Nephron progenitor cell (in vitro differentiated cells): ENCODE measurements around the gene SLC29A2.

Source experiments
- DNase-seq: peaks from one replicate; pipeline ENCODE4 v3.0.0; 2021
- H3K27ac Mint-ChIP-seq: 2 replicates; pipeline ENCODE4 v1.8.0; 2021; ENCODE audit warnings: mild to moderate bottlenecking, moderate library complexity, mixed read lengths
- H3K27me3 Mint-ChIP-seq: 2 replicates; pipeline ENCODE4 v1.8.0; 2021; ENCODE audit warnings: mild to moderate bottlenecking, low read depth, mixed read lengths; ENCODE audit not compliant: poor library complexity
- H3K36me3 Mint-ChIP-seq: 2 replicates; pipeline ENCODE4 v1.8.0; 2021; ENCODE audit warnings: low read depth, mixed read lengths
- H3K4me1 Mint-ChIP-seq: 2 replicates; pipeline ENCODE4 v1.8.0; 2021; ENCODE audit warnings: mixed read lengths
- H3K4me3 Mint-ChIP-seq: 2 replicates; pipeline ENCODE4 v1.8.0; 2021; ENCODE audit warnings: mild to moderate bottlenecking, moderate library complexity, mixed read lengths
- H3K9me3 Mint-ChIP-seq: 2 replicates; pipeline ENCODE4 v1.8.0; 2021; ENCODE audit warnings: mild to moderate bottlenecking, moderate library complexity, mixed read lengths
- TF ChIP-seq, protein P1 (sequence below): fragments of 200-600 bp; sonication (generic); IDR thresholded peaks from 2 replicates; pipeline ENCODE4 v1.5.0; 2021; ENCODE audit warnings: antibody characterized with exemption

The SLC29A2 gene

DNA sequence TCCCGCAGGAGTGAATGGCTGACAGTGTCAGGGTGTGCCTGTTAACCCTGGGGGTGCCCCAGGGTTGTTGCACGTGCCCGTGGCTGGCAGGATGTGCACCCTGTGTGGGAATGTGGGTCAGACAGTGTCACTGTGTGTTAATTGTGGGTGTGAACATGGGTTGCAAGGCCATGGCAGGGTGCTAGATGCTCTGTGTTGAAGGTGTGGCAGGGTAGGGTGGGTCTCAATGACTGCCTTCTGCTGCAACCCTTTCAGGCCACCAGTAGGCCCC, 43.6 kb downstream of the SLC29A2 start:
- Mint-ChIP-seq H3K9me3 (no peaks in the 10 kb centered on the region), H3K36me3 (no peaks in the 10 kb centered on the region), H3K27me3 (peaks cover 5% of the 10 kb centered on the region), H3K27ac (no peak overlapping the region), H3K4me3 (no peak overlapping the region), H3K4me1 (peaks cover 67% of the 10 kb centered on the region)
- TF ChIP-seq, protein P1, sequence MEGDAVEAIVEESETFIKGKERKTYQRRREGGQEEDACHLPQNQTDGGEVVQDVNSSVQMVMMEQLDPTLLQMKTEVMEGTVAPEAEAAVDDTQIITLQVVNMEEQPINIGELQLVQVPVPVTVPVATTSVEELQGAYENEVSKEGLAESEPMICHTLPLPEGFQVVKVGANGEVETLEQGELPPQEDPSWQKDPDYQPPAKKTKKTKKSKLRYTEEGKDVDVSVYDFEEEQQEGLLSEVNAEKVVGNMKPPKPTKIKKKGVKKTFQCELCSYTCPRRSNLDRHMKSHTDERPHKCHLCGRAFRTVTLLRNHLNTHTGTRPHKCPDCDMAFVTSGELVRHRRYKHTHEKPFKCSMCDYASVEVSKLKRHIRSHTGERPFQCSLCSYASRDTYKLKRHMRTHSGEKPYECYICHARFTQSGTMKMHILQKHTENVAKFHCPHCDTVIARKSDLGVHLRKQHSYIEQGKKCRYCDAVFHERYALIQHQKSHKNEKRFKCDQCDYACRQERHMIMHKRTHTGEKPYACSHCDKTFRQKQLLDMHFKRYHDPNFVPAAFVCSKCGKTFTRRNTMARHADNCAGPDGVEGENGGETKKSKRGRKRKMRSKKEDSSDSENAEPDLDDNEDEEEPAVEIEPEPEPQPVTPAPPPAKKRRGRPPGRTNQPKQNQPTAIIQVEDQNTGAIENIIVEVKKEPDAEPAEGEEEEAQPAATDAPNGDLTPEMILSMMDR: no peak
- DNase-seq: no peak

DNA sequence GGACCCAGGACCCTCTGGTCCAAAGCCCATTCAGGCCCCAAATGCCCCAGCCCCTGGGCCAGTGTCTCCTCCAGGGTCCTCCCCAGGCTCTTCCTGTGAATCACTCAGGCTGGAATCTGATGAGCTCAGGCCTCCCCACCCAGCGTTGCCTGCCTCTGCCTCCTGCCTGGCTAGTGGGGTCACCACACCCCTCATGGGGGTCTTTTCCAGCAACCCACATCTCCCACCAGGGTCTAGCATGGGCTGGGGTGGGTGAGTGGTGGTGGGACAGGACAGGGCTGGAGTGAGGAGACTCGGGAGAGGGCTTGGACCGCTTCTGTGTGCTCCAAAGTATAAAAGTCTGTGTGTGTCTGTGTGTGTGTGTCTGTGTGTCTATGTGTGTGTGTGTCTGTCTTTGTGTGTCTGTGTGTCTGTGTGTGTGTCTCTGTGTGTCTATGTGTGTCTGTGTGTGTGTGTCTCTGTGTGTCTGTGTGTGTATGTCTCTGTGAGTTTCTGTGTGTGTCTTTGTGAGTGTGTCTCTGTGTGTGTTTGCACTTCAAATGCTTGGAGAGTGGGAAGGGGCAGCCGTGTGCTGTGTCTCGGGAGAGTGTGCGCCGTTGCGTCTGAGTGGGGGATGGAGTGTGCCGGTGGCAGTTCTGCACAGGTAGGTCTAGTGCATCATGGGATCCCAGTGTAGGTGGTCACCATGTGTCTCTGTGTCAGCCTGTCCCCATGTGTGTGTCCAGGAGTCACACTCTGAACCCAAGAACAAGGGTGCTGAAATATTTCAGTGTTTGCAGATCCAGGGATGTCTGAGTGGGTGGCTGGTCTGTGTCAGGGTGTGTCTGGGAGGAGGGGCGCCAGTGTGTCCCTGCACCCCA, 44.2 kb downstream of the SLC29A2 start:
- Mint-ChIP-seq H3K9me3 (no peaks in the 10 kb centered on the region), H3K4me1 (peaks cover 72% of the 10 kb centered on the region), H3K36me3 (no peaks in the 10 kb centered on the region), H3K27me3 (peaks cover 5% of the 10 kb centered on the region), H3K4me3 (peak overlapping the region; percentile 2), H3K27ac (peak overlapping the region; percentile 5)
- TF ChIP-seq, protein P1: no peak
- no peak for DNase-seq

DNA sequence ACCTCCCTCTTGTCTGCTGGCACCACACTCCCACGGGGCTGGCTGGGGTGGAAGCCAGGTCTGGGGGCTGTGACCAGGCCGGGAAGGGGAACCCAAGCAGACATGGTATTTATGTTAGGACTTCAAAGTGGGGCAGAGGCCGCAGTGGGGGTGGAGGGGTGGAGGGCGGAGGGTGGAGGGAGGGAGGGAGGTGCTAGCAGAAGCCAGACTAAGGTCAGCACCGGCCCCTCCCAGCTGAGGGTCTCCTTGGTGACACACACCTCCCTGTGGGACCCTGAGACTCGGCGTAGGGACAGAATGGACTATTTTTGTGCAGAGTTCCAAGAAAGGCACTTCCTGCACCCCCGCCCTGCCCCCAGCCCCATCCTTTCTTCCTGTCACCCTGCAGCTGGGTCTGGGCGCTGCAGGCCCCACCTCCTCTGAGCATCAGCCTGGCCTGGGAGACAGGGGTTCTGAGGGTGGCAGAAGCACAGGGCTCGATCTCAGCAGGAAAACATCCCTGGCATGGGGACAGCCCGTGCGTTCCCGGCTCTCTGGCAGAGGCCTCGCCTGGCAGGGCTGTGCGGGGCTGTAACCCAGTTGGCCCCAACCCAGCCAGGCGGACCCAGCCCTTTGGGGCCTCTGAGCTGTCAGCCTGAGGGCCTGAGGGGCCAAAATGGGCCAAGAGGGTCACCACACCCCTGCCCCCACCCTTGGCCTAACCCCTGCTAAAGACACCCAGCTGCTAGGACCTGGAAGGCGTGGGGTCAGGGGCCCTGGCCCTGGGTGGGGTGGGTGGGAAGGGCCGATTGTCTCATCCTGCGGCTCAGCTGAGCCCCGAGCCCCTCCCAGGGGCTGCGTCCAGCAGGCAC, 45.1 kb downstream of the SLC29A2 start:
- Mint-ChIP-seq H3K4me1 (peaks cover 80% of the 10 kb centered on the region), H3K36me3 (no peaks in the 10 kb centered on the region), H3K27me3 (peaks cover 5% of the 10 kb centered on the region), H3K27ac (peak overlapping the region; percentile 17), H3K9me3 (no peaks in the 10 kb centered on the region), H3K4me3 (peak overlapping the region; percentile 5)
- DNase-seq: peak; percentile 63
- TF ChIP-seq, protein P1: no peak

DNA sequence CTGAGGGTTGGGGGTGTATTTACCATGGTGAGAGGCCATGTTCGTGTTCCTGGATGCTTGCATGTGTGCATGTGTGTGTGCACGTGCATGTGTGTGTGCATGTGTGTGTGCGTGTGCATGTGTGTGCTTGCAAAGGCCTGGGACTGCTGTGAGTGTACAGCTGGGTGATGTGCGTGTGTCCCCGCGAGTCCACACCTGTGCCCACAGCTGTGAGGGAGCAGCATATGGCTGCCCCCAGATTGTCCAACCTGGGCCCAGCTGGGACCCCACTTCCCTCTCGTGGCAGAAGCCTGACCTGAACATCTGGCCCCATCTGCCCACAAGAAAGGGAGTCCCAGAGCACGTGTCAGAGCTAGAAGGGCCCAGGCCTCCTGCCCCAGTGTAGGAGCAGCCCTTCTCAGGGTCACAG, 46.3 kb downstream of the SLC29A2 start:
- no peak overlapping the region for H3K27ac Mint-ChIP-seq
- TF ChIP-seq, protein P1: no peak
- H3K4me3 Mint-ChIP-seq: peak overlapping the region; percentile 15
- peaks cover 5% of the 10 kb centered on the region for H3K27me3 Mint-ChIP-seq
- H3K4me1 Mint-ChIP-seq: peaks cover 76% of the 10 kb centered on the region
- H3K36me3 Mint-ChIP-seq: no peaks in the 10 kb centered on the region
- H3K9me3 Mint-ChIP-seq: peaks cover 1% of the 10 kb centered on the region
- no peak for DNase-seq

DNA sequence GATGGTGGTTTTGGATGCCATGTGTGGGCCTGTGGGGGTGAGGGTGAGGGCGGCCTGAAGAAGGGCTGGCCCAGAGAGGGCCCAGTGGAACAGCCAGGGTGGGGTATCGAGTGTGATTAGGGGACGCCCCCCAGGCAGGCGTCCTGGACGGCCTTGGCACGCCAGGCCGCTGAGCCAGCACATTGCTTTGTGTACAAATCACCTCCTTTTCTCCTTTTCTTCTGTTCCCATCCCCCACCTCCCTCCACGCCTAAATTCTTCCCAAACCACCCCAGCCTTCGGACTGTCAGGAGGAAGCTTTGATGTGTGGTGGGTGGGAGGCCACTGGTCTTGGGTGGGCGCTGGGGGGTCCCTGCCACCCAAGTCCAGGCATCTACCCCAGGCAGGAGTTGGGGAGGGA, 46.9 kb downstream of the SLC29A2 start:
- H3K27ac Mint-ChIP-seq: peak overlapping the region; percentile 71

More for the DNA sequence above, 46.9 kb downstream of the SLC29A2 start:
- no peaks in the 10 kb centered on the region for H3K36me3 Mint-ChIP-seq
- TF ChIP-seq, protein P1: no peak
- no peak for DNase-seq
- peaks cover 5% of the 10 kb centered on the region for H3K27me3 Mint-ChIP-seq
- H3K4me1 Mint-ChIP-seq: peaks cover 75% of the 10 kb centered on the region
- peaks cover 8% of the 10 kb centered on the region for H3K9me3 Mint-ChIP-seq
- no peak overlapping the region for H3K4me3 Mint-ChIP-seq
